Type B pancreatic cell (in vitro differentiated cells): Measurements from ENCODE around the gene TNFRSF12A. TPM values are rescaled to one million over a fixed set of nuclear protein-coding genes. Genes with fewer than 3 reads are reported as not detected.

ENCODE experiments used
- DNase-seq: peaks from one replicate; pipeline ENCODE4 v3.0.0; 2021; ENCODE audit warnings: mixed read lengths; ENCODE audit not compliant: unreplicated experiment; ENCODE audit errors: extremely low spot score
- H3K27ac Mint-ChIP-seq: 2 replicates; pipeline ENCODE4 v1.8.0; 2021; ENCODE audit warnings: mild to moderate bottlenecking, mixed read lengths
- H3K27me3 Mint-ChIP-seq: 2 replicates; pipeline ENCODE4 v1.8.0; 2021; ENCODE audit warnings: mixed read lengths
- H3K36me3 Mint-ChIP-seq: 2 replicates; pipeline ENCODE4 v1.8.0; 2021; ENCODE audit warnings: mixed read lengths
- H3K4me1 Mint-ChIP-seq: one replicate; pipeline ENCODE4 v1.8.0; 2021; ENCODE audit warnings: mixed read lengths; ENCODE audit not compliant: unreplicated experiment
- H3K4me3 Mint-ChIP-seq: 2 replicates; pipeline ENCODE4 v1.8.0; 2021; ENCODE audit warnings: mild to moderate bottlenecking, mixed read lengths
- H3K9me3 Mint-ChIP-seq: 2 replicates; pipeline ENCODE4 v1.8.0; 2021; ENCODE audit warnings: mixed read lengths
- CTCF ChIP-seq: fragments of 200-600 bp; sonication (generic); conservative IDR thresholded peaks from 2 replicates; pipeline ENCODE4 v1.5.0; 2021; ENCODE audit warnings: antibody characterized with exemption, mild to moderate bottlenecking
- total RNA-seq: library from RNA; stranded (reverse); gene quantifications from 2 replicates; pipeline ENCODE4 v1.2.1, GENCODE V29; 2021; ENCODE audit warnings: low replicate concordance

TNFRSF12A gene
- total RNA-seq, 1 donor from 2014 or later, result 24.0 TPM

- Mint-ChIP-seq H3K36me3 (no peaks in the 10 kb centered on the region), H3K27me3 (no peaks in the 10 kb centered on the region), H3K4me3 (no peak overlapping the region), H3K27ac (no peak overlapping the region), H3K9me3 (no peaks in the 10 kb centered on the region), H3K4me1 (peaks cover 3% of the 10 kb centered on the region)
- no peak for DNase-seq
- TF ChIP-seq CTCF, result no peak
Observed at GRCh38 chr16:2987286-2987685, 32.9 kb upstream of the TNFRSF12A start.

GRCh38 chr16:2987833-2988232 lies 32.3 kb upstream of the TNFRSF12A start:
- no peak for TF ChIP-seq CTCF
- no peaks in the 10 kb centered on the region for H3K4me1 Mint-ChIP-seq

GRCh38 chr16:2988590-2989099 lies 31.5 kb upstream of the TNFRSF12A start:
- no peaks in the 10 kb centered on the region for H3K9me3 Mint-ChIP-seq
- no peaks in the 10 kb centered on the region for H3K4me1 Mint-ChIP-seq
- no peak overlapping the region for H3K4me3 Mint-ChIP-seq
- H3K36me3 Mint-ChIP-seq, result no peaks in the 10 kb centered on the region
- H3K27me3 Mint-ChIP-seq, result no peaks in the 10 kb centered on the region
- no peak for TF ChIP-seq CTCF
- H3K27ac Mint-ChIP-seq, result no peak overlapping the region
- no peak for DNase-seq

More at GRCh38 chr16:2987833-2988232, 32.3 kb upstream of the TNFRSF12A start:
- no peak overlapping the region for H3K27ac Mint-ChIP-seq
- H3K27me3 Mint-ChIP-seq, result no peaks in the 10 kb centered on the region
- H3K36me3 Mint-ChIP-seq, result no peaks in the 10 kb centered on the region
- no peak overlapping the region for H3K4me3 Mint-ChIP-seq
- no peak for DNase-seq
- H3K9me3 Mint-ChIP-seq, result no peaks in the 10 kb centered on the region

GRCh38 chr16:2990891-2991290 lies 29.3 kb upstream of the TNFRSF12A start:
- TF ChIP-seq CTCF, result no peak
- Mint-ChIP-seq H3K36me3 (no peaks in the 10 kb centered on the region), H3K27ac (no peak overlapping the region), H3K9me3 (no peaks in the 10 kb centered on the region), H3K4me3 (no peak overlapping the region), H3K27me3 (no peaks in the 10 kb centered on the region), H3K4me1 (no peaks in the 10 kb centered on the region)
- no peak for DNase-seq

GRCh38 chr16:2991566-2992261 lies 28.5 kb upstream of the TNFRSF12A start:
- Mint-ChIP-seq H3K27ac (no peak overlapping the region), H3K4me1 (no peaks in the 10 kb centered on the region), H3K9me3 (no peaks in the 10 kb centered on the region), H3K36me3 (no peaks in the 10 kb centered on the region), H3K27me3 (no peaks in the 10 kb centered on the region), H3K4me3 (no peak overlapping the region)
- no peak for TF ChIP-seq CTCF
- no peak for DNase-seq
